HG02759 (cell line): ENCODE measurements around the gene BLOC1S3.

Experiments
- ATAC-seq: cut with Tn5 transposase; IDR thresholded peaks from one replicate; pipeline ENCODE4 v1.9.1; 2021; ENCODE audit warnings: mild to moderate bottlenecking, moderate library complexity; ENCODE audit not compliant: unreplicated experiment

The BLOC1S3 gene

DNA sequence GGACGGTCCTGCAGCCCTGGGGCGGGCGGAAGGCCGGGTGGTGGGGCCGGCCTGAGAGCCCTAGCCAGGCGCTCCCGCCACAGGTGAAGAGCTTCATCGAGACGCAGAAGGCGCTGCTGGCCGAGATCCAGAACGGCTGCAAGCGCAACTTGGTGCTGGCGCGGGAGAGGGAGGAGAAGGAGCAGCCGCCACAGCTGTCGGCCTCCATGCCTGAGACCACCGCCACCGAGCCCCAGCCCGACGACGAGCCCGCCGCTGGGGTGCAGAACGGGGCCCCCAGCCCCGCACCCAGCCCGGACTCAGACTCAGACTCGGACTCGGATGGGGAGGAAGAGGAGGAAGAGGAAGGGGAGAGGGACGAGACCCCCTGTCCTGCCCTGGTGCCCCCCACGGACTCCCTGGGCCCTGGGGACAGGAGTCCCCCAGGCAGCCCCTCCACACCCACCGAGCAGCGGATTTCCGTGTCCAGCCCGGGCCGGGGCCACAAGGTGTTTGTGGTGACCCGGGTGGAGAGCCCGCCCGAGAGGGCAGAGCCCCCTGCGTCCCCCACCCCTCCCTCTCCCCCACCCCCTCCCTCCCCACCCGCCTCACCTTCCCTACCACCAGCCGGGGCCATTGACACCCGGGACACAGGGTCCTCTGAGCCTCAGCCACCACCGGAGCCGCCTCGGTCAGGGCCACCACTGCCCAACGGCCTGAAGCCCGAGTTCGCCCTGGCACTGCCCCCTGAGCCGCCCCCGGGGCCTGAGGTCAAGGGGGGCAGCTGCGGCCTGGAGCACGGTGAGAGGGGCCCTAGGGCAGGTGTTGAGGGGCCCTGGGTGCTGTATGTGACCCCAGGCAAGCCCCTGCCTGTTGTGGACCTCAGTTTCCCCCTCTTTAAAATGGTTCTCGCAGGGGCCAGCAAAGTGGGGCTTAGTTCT is 33.1 kb upstream of the BLOC1S3 start:
- ATAC-seq: no peak

GRCh38 chr19:45146251-45146650 is 32.3 kb upstream of the BLOC1S3 start:
- ATAC-seq: no peak

GRCh38 chr19:45146741-45147205 is 31.8 kb upstream of the BLOC1S3 start:
- no peak for ATAC-seq

DNA sequence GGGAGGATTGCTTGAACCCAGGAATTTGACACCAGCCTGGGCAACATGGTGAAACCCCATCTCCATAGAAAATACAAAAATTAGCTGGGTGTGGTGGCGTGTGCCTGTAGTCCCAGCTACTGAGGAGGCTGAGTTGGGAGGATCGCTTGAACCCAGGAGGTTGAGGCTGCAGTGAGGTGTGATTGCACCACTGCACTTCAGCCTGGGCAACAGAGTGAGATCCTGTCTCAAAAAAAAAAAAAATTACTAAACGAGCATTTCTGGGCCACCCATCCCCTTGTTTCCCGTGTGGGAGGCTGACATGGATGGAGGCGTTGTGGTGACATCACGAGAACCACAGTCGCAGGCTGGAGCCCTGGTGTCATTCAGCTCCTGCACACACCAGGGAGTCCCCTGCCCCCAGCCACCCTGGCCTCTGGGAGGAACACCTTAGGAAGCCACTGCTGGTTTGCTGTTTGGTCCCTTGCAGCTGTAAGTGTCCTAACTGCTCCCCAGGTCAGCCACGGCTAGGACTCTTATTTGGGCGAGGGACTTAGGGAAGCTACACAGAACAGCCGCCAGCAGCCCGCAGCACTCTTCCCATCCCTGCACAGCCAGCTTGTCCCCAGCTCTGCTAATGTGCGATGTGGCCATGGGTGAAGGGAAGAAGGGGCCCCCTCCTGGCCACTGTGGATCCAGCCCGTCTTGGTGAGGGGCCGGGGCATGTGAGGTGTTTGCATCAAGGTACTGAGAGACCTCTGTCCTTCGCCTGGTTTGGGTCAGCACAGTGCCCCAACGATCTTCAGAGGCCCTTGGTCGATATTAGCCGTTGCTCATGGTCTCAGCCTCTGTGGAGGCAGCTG is 30.5 kb upstream of the BLOC1S3 start:
- ATAC-seq: no peak

GRCh38 chr19:45149129-45149528 is 29.5 kb upstream of the BLOC1S3 start:
- ATAC-seq: no peak

- no peak for ATAC-seq
These were observed 28.4 kb upstream of the BLOC1S3 start for GRCh38 chr19:45150180-45150579.

DNA sequence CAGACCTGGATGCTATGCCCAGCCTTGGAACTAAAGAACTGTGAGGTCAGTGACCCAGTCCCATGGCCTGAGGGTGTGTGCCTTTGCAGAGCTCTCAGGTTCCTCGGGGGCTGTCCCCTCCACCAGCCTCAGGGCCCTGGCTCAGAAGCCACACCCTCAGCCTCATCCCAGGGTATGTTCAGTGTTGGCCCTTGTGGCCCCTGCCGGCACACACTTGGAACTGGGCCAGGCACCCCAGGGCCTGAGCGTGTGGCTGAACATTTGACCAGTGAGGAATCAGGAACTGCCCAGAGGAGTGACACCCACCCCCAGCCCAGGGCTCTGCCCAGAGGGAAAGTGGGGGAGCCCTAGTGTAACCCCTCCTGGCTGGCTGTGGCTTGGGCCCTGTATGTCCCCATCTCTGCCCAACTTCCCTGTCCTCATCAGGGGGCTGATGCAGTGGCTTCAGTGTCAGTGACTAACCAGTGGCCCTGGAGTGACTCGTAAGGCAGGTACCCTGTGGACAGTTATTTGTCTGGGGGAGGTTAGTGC is 27.8 kb upstream of the BLOC1S3 start:
- no peak for ATAC-seq

GRCh38 chr19:45151320-45151719 is 27.3 kb upstream of the BLOC1S3 start:
- no peak for ATAC-seq

GRCh38 chr19:45151821-45152503 is 26.6 kb upstream of the BLOC1S3 start:
- ATAC-seq: no peak

DNA sequence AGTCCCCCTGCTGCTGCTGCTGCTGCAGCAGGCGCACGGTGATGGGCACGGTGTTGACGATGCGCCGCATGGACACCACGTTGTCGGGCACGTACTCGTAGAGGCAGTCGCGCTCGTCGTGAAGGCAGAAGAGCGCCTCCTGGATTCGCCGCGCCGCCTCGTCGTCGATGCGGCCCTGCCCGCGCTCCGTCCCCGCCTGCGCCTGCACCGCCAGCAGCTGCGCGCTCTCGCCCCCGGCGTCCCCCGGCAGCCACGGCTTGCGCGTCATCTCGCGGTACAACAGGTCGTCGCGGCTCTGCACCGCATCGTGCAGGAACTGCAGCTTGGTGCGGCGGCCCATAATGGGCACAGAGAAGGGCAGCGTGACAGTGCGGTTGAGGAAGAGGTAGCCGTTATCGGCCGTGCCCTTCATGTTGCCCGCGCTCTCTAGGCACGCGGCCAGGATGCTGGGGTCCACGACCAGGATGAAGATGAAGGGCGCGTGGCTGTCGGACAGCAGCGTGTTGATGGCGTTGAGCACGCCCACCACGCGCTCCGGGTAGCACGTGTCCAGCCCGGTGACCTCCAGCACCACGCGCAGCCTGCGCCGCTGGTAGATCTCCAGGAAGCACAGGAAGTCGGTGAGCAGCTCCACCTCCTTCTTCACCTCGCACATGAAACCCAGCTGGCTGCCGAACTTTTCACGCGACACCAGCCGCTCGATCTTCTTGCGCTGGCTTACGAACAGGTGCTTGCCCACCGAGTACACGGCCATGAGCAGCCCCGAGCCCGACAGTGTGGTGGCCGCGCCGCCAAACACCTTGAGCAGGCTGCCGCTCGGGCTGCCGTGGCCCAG is 25.9 kb upstream of the BLOC1S3 start:
- no peak for ATAC-seq

GRCh38 chr19:45153339-45154063 is 25.1 kb upstream of the BLOC1S3 start:
- ATAC-seq: no peak

GRCh38 chr19:45154064-45154827 is 24.3 kb upstream of the BLOC1S3 start:
- no peak for ATAC-seq

DNA sequence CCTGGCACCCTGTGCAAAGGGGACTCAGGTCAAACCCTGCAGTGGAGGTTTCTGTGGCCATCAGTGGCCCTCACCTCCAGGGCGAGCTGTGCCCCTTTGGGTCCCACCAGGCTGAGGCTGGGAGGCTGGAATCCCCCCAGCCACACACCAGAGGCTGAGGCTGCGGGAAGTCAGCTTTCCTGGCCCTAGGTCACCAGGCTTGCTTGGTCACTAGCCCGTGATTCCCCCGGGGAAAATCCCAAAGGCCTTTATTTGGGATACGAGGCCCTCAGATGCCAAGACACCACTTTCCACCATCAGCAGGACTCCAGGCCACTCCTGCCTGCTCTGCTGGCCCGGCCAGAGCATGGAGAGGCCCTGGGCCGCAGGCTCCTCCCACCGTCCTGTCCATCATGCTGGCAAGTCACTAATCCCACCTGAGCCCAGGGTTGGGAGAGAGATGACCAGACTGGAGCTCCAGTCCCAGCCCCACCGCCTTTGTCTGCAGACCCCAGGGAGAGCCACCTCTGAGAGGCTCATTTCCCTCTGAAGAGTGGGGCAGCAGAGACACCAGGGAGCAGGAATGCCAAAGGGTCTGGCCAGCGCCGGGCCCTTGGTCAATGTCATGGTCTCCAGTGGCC is 22.5 kb upstream of the BLOC1S3 start:
- no peak for ATAC-seq

DNA sequence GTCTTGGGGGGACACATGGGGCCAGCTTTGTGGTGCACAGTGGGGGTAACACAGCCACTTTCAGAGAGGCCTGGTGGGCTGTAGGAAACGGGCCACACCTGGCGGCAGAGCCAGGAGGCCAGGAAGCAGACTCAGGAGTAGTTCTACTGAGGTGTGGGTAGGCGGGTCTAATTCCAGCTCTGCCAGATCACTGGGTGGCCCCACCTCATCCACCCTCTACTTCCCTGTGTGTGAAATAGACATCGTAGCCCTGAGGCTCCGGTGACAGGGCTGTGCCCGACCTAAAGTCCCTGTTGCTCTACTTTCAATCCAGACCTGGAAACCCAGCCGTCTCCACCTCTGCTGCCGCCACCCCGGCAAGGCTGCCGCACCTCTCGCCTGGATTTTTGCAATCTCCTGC is 21.8 kb upstream of the BLOC1S3 start:
- ATAC-seq: no peak

- no peak for ATAC-seq
These were observed 19.9 kb upstream of the BLOC1S3 start for GRCh38 chr19:45158503-45159209.

- no peak for ATAC-seq
These were observed 19.2 kb upstream of the BLOC1S3 start for GRCh38 chr19:45159210-45159970.

GRCh38 chr19:45159971-45160324 is 18.6 kb upstream of the BLOC1S3 start:
- no peak for ATAC-seq
